Panc1 (cell line): Measurements from ENCODE around the gene POLRMT. TPM values are rescaled to one million over a fixed set of nuclear protein-coding genes. Genes with fewer than 3 reads are reported as not detected.

ENCODE experiments used
- ATAC-seq: fragments of 200-7000 bp; cut with Tn5 transposase; 2 replicates; pipeline ENCODE4 v1.9.1; 2020; ENCODE audit warnings: mild to moderate bottlenecking, moderate library complexity
- BruUV-seq: library from RNA; stranded (reverse); fragments of 400-500 nt; replicated peaks from 2 replicates; lab custom pipeline; 2021; lab: Mats Ljungman, UMichigan
- CTCF ChIA-PET: fragments of 300-600 bp; sonication (Branson Sonifier 250); formaldehyde crosslinking; loops from one replicate; lab custom pipeline; 2022; ENCODE audit warnings: antibody characterized with exemption; lab: Charles Lee
- POLR2A ChIA-PET: fragments of 300-600 bp; sonication (Branson Sonifier 250); formaldehyde crosslinking; loops from one replicate; lab custom pipeline; 2022; ENCODE audit warnings: antibody characterized with exemption; lab: Charles Lee
- DNase-seq: peaks from one replicate; pipeline ENCODE4 v3.0.0-alpha.2; 2010; ENCODE audit warnings: low read depth, low spot score
- H3K27ac ChIP-seq: 2 replicates; pipeline ENCODE4 v1.5.1; 2011; ENCODE audit warnings: mild to moderate bottlenecking, low read length, inconsistent platforms
- H3K27me3 ChIP-seq: fragments of 200-500 bp; sonication (Bioruptor generic); 2 replicates; pipeline ENCODE4 v1.6.0; 2014; ENCODE audit warnings: low read length, inconsistent platforms; ENCODE audit not compliant: control insufficient read depth, insufficient read depth
- H3K36me3 ChIP-seq: fragments of 200-500 bp; sonication (Bioruptor generic); 2 replicates; pipeline ENCODE4 v1.5.1; 2014; ENCODE audit warnings: inconsistent platforms, mild to moderate bottlenecking, low read length, moderate library complexity; ENCODE audit not compliant: control insufficient read depth, insufficient read depth
- H3K4me1 ChIP-seq: 2 replicates; pipeline ENCODE4 v1.5.1; 2011; ENCODE audit warnings: inconsistent platforms, mild to moderate bottlenecking, low read length, moderate library complexity; ENCODE audit not compliant: control insufficient read depth, insufficient read depth
- H3K4me3 ChIP-seq, 2 experiments: 2 replicates each; pipeline ENCODE4 v1.5.1; 2011 to 2012; ENCODE audit warnings: low read depth in 2 of 2, low read length in 2 of 2, mild to moderate bottlenecking in 2 of 2, inconsistent platforms in 1 of 2, moderate library complexity in 1 of 2
- H3K9me3 ChIP-seq: fragments of 200-500 bp; sonication (Bioruptor generic); 2 replicates; pipeline ENCODE4 v1.5.1; 2014; ENCODE audit warnings: low read depth, mild to moderate bottlenecking, inconsistent platforms, low read length, moderate library complexity; ENCODE audit not compliant: control insufficient read depth, insufficient read depth
- POLR2AphosphoS5 ChIP-seq: IDR thresholded peaks from 2 replicates; pipeline ENCODE4 v1.6.1; 2012; ENCODE audit warnings: mild to moderate bottlenecking, low read depth, low read length, moderate library complexity
- SIN3A ChIP-seq: IDR thresholded peaks from 2 replicates; pipeline ENCODE4 v1.6.1; 2012; ENCODE audit warnings: low read depth, mild to moderate bottlenecking, low read length, moderate library complexity, borderline replicate concordance; ENCODE audit not compliant: insufficient read depth
- TCF7L2 ChIP-seq: IDR thresholded peaks from 2 replicates; pipeline ENCODE4 v1.6.1; 2011; ENCODE audit warnings: mild to moderate bottlenecking, low read depth, low read length, inconsistent platforms
- in situ Hi-C: cut with HindIII; loops from 2 replicates; pipeline ENCODE4 v1.10.0; 2016; ENCODE audit warnings: low sequenced_read_pairs, low pct_unique_long_range_greater_than_20kb
- intact Hi-C: fragments of 100-400 bp; cut with micrococcal nuclease; formaldehyde crosslinking; loops from one replicate; pipeline ENCODE4 v1.10.0; 2022; ENCODE audit not compliant: unreplicated experiment
- total RNA-seq: library from RNA; stranded (reverse); gene quantifications from one replicate; pipeline ENCODE4 v1.2.1, GENCODE V29; 2021; ENCODE audit not compliant: unreplicated experiment
- TF ChIP-seq, protein P1 (sequence below): fragments of 450-650 bp; IDR thresholded peaks from 2 replicates; pipeline ENCODE4 v1.5.1; 2017; ENCODE audit warnings: mild to moderate bottlenecking
- TF ChIP-seq, protein P2 (sequence below), 2 experiments: IDR thresholded peaks; 2 replicates each; pipeline ENCODE4 v1.6.1; 2011 to 2012; ENCODE audit warnings: low read depth in 2 of 2, control low read depth in 1 of 2, low read length in 1 of 2, mild to moderate bottlenecking in 1 of 2, moderate library complexity in 1 of 2; ENCODE audit not compliant: insufficient read depth in 1 of 2

The POLRMT gene
- total RNA-seq, 1 experiment from 2014 or later, result 56.0 TPM

DNA sequence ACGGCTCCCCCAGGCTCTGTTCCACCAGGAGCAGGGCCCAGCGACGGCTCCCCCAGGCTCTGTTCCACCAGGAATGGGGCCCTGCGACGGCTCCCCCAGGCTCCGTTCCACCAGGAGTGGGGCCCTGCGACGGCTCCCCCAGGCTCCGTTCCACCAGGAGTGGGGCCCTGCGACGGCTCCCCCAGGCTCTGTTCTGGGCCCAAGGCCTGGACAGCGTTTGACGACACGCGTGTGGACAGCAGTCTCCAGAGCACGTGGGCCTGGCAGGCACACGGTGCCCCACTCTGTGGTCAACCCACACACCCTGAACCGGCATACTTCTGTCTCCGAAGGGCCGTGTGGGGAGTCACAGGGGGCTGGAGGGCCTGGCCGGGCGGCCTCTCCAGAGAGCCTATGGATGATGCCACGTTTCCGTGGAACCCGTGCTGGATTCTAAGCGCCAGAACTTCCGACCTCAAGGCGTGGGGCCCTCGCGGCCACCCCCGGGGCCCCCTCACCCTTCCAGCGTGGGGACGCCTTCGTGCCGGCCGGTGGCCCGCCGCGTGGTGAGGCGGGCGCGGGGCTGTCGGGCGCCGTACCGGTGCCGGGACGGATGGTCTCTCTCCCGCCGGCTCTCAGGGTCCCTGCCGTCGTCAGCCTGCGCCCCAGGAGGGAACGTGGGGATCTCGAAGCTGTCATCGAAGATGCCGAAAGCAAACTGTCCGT is 17.9 kb upstream of the POLRMT start:
- intact Hi-C loops, result no loop called here
- Histone ChIP-seq H3K9me3 (no peaks in the 10 kb centered on the region), H3K4me3 (no peak overlapping the region), H3K27me3 (no peaks in the 10 kb centered on the region), H3K27ac (no peak overlapping the region), H3K36me3 (no peaks in the 10 kb centered on the region; the same call in none of the 2 replicates), H3K4me1 (no peaks in the 10 kb centered on the region)
- CTCF ChIA-PET, result no interaction called here
- no peak for DNase-seq
- BruUV-seq, result no TSS peak
- ATAC-seq, result no peak
- in situ Hi-C loops, result no loop called here
- POLR2A ChIA-PET, result no interaction called here
- TF ChIP-seq SIN3A (no peak), TCF7L2 (no peak), POLR2AphosphoS5 (no peak)
- TF ChIP-seq, protein P1, sequence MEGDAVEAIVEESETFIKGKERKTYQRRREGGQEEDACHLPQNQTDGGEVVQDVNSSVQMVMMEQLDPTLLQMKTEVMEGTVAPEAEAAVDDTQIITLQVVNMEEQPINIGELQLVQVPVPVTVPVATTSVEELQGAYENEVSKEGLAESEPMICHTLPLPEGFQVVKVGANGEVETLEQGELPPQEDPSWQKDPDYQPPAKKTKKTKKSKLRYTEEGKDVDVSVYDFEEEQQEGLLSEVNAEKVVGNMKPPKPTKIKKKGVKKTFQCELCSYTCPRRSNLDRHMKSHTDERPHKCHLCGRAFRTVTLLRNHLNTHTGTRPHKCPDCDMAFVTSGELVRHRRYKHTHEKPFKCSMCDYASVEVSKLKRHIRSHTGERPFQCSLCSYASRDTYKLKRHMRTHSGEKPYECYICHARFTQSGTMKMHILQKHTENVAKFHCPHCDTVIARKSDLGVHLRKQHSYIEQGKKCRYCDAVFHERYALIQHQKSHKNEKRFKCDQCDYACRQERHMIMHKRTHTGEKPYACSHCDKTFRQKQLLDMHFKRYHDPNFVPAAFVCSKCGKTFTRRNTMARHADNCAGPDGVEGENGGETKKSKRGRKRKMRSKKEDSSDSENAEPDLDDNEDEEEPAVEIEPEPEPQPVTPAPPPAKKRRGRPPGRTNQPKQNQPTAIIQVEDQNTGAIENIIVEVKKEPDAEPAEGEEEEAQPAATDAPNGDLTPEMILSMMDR, result no peak
- TF ChIP-seq, protein P2, sequence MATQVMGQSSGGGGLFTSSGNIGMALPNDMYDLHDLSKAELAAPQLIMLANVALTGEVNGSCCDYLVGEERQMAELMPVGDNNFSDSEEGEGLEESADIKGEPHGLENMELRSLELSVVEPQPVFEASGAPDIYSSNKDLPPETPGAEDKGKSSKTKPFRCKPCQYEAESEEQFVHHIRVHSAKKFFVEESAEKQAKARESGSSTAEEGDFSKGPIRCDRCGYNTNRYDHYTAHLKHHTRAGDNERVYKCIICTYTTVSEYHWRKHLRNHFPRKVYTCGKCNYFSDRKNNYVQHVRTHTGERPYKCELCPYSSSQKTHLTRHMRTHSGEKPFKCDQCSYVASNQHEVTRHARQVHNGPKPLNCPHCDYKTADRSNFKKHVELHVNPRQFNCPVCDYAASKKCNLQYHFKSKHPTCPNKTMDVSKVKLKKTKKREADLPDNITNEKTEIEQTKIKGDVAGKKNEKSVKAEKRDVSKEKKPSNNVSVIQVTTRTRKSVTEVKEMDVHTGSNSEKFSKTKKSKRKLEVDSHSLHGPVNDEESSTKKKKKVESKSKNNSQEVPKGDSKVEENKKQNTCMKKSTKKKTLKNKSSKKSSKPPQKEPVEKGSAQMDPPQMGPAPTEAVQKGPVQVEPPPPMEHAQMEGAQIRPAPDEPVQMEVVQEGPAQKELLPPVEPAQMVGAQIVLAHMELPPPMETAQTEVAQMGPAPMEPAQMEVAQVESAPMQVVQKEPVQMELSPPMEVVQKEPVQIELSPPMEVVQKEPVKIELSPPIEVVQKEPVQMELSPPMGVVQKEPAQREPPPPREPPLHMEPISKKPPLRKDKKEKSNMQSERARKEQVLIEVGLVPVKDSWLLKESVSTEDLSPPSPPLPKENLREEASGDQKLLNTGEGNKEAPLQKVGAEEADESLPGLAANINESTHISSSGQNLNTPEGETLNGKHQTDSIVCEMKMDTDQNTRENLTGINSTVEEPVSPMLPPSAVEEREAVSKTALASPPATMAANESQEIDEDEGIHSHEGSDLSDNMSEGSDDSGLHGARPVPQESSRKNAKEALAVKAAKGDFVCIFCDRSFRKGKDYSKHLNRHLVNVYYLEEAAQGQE (IDR thresholded peaks at IDR 0.05; ENCODE audit: insufficient read depth in 1 of 2, low read depth in 2 of 2, low read length in 1 of 2), result no peak

DNA sequence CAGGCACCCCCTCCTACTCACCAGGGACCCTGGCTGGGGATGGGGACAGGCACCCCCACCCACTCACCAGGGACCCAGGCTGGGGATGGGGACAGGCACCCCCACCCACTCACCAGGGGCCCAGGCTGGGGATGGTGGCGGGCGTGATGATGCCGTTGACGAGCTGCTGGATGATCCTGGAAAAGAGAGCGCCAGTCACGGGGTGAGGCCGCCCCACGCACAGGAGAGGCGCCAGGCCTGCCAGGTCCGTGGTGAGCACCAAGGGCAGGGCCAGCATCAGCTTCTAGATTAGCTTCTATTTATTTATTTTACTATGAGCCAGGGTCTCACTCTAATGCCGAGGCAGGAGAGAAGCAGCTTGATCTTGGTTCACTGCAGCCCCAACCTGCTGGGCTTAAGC is 16.8 kb upstream of the POLRMT start:
- ChIA-PET POLR2A (no interaction called here), CTCF (interaction anchor here (0.7 kb wide), 1 partner anchor 91 kb away, joined by 5 read pairs; no protein-coding TSS in a partner anchor)
- Histone ChIP-seq H3K4me1 (no peaks in the 10 kb centered on the region), H3K27me3 (no peaks in the 10 kb centered on the region), H3K9me3 (no peaks in the 10 kb centered on the region), H3K4me3 (no peak overlapping the region), H3K27ac (no peak overlapping the region), H3K36me3 (no peaks in the 10 kb centered on the region; the same call in none of the 2 replicates)
- ATAC-seq (no peak), DNase-seq (no peak)
- in situ Hi-C loops (no loop called here), intact Hi-C loops (no loop called here)
- TF ChIP-seq SIN3A (no peak), TCF7L2 (no peak)
- BruUV-seq, result no TSS peak
